Brain microvascular endothelial cell (primary cell): Measurements from ENCODE around the gene MRO.

Experiments used
- DNase-seq: peaks from one replicate; pipeline ENCODE4 v3.0.0-alpha.2; 2020
- H3K27ac ChIP-seq: fragments of 250-450 bp; sonication (Bioruptor Pico); 2 replicates; pipeline ENCODE4 v1.5.1; 2020; ENCODE audit warnings: mild to moderate bottlenecking, moderate library complexity
- H3K27me3 ChIP-seq: fragments of 250-450 bp; sonication (Bioruptor Pico); replicated peaks from 2 replicates; pipeline ENCODE4 v1.5.1; 2020; ENCODE audit warnings: mild to moderate bottlenecking
- H3K36me3 ChIP-seq: fragments of 250-450 bp; sonication (Bioruptor Pico); replicated peaks from 2 replicates; pipeline ENCODE4 v1.5.1; 2020; ENCODE audit warnings: mild to moderate bottlenecking
- H3K4me3 ChIP-seq: 2 replicates; pipeline ENCODE4 v1.5.1; 2011; ENCODE audit warnings: low read depth, mild to moderate bottlenecking, control low read depth, low read length, moderate library complexity
- in situ Hi-C: cut with HindIII; loops from 2 replicates; pipeline ENCODE4 v1.10.0; 2017; ENCODE audit warnings: low sequenced_read_pairs, low pct_ligation_motif_present
- TF ChIP-seq, protein P1 (sequence below): IDR thresholded peaks from 2 replicates; pipeline ENCODE4 v1.5.1; 2011; ENCODE audit warnings: low read depth, mild to moderate bottlenecking, moderate library complexity, low read length, control low read depth, inconsistent platforms; ENCODE audit errors: missing control alignments

The MRO gene

DNA sequence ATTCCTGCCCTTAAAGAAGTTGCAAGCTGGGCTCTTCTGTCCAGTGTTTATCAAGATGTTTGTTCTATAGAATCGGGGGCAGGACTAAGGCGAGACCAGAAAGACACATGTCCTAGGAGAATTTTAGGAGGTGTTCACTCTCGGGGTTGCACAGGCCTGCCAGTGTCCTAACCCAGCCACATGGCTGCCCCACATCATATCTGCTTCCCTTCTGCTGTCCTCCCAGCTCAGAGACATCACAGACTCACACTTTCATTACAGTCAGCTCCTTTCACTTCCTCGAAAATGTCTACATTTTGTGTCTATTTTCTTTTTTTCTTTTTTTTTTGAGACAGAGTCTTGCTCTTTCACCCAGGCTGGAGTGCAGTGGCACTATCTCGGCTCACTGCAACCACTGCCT lies 10.7 kb upstream of the MRO start:
- H3K27ac ChIP-seq, result no peak overlapping the region
- in situ Hi-C loops, result no loop called here
- no peak overlapping the region for H3K4me3 ChIP-seq
- H3K27me3 ChIP-seq, result no peaks in the 10 kb centered on the region
- H3K36me3 ChIP-seq, result no peaks in the 10 kb centered on the region
- TF ChIP-seq, protein P1, sequence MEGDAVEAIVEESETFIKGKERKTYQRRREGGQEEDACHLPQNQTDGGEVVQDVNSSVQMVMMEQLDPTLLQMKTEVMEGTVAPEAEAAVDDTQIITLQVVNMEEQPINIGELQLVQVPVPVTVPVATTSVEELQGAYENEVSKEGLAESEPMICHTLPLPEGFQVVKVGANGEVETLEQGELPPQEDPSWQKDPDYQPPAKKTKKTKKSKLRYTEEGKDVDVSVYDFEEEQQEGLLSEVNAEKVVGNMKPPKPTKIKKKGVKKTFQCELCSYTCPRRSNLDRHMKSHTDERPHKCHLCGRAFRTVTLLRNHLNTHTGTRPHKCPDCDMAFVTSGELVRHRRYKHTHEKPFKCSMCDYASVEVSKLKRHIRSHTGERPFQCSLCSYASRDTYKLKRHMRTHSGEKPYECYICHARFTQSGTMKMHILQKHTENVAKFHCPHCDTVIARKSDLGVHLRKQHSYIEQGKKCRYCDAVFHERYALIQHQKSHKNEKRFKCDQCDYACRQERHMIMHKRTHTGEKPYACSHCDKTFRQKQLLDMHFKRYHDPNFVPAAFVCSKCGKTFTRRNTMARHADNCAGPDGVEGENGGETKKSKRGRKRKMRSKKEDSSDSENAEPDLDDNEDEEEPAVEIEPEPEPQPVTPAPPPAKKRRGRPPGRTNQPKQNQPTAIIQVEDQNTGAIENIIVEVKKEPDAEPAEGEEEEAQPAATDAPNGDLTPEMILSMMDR, result no peak
- no peak for DNase-seq

DNA sequence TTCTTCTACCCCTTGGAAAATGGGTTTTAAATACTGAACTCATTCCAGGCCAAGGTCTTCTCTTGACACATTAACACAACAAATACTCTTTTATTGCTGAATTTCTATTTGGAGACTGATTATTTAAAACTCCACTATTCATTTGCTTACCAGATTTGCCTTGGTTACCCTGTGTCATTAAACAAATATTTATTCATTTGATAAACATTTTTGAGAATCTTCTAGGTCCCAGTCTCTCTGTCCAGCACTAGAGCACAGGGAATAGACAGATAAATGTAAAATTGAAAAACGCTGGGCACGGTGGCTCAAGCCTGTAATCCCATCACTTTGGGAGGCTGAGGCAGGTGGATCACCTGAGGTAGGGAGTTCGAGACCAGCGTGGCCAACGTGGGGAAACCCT lies 9.8 kb upstream of the MRO start:
- TF ChIP-seq, protein P1, result no peak
- Histone ChIP-seq H3K27ac (no peak overlapping the region), H3K27me3 (no peaks in the 10 kb centered on the region), H3K36me3 (no peaks in the 10 kb centered on the region), H3K4me3 (no peak overlapping the region)
- in situ Hi-C loops, result no loop called here
- no peak for DNase-seq

DNA sequence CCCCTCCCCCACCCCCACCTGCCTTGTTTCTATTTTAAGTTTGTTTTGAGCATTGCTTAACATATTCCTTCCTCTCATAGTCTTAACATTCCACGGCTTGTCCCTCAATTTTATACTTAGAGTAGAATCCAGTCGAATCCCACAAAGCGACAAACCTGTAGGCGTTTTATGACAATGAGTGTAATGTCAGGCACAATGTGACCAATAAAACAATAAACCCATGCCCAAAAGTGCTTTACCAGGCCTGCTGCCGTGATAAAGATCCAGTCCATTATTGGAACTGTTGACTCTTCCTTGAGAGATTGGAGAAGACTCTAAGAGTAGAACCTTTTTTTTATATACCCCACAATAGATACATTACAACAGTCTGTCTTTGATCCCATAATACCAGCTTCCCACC lies 6.2 kb upstream of the MRO start:
- H3K27me3 ChIP-seq, result no peaks in the 10 kb centered on the region
- in situ Hi-C loops, result no loop called here
- DNase-seq, result no peak
- no peak overlapping the region for H3K4me3 ChIP-seq
- TF ChIP-seq, protein P1, result no peak
- no peak overlapping the region for H3K27ac ChIP-seq
- no peaks in the 10 kb centered on the region for H3K36me3 ChIP-seq

DNA sequence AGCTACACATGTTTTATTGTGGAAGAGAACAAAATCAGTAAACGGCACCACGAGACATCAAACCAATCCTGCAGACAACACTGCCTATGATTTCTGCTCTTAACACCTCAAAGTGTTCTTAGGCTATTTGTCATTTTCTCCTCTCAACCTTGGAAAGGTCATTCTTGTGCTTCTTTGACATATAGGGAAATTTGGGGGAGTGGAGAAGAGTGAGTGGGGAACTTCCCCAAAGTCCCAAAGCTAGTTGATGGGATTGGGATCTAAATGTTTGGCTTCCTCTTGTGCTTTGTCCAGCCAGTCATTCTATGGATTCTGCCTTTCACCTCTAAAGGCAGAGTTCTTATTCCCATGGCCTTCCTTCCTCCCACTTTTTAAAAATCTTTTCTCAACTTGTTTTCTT lies 5.8 kb upstream of the MRO start:
- TF ChIP-seq, protein P1, result no peak
- in situ Hi-C loops, result no loop called here
- H3K27me3 ChIP-seq, result no peaks in the 10 kb centered on the region
- H3K36me3 ChIP-seq, result no peaks in the 10 kb centered on the region
- no peak overlapping the region for H3K4me3 ChIP-seq
- DNase-seq, result no peak
- no peak overlapping the region for H3K27ac ChIP-seq

DNA sequence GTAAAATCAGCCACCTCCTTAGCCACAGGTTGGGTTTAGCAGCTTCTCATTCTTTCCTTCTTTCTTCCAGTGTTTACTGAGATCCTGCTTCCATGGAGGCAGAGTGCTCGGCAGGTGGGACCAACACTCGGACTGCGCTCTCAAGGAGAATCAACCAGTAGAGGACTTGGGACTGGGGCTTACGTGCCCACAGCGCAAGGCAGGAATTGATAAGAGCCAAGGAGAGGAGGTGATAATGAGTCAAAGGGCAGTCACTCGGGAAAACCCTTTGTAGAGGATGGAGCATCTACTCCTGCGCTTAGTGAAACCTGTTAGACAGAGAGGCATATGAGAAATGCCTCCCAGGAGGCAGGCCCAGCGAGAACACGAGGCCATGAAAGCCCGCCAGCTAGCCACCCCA lies 2.9 kb upstream of the MRO start:
- in situ Hi-C loops, result no loop called here
- H3K27ac ChIP-seq, result no peak overlapping the region
- H3K4me3 ChIP-seq, result no peak overlapping the region
- no peaks in the 10 kb centered on the region for H3K36me3 ChIP-seq
- TF ChIP-seq, protein P1, result no peak
- no peaks in the 10 kb centered on the region for H3K27me3 ChIP-seq
- no peak for DNase-seq

DNA sequence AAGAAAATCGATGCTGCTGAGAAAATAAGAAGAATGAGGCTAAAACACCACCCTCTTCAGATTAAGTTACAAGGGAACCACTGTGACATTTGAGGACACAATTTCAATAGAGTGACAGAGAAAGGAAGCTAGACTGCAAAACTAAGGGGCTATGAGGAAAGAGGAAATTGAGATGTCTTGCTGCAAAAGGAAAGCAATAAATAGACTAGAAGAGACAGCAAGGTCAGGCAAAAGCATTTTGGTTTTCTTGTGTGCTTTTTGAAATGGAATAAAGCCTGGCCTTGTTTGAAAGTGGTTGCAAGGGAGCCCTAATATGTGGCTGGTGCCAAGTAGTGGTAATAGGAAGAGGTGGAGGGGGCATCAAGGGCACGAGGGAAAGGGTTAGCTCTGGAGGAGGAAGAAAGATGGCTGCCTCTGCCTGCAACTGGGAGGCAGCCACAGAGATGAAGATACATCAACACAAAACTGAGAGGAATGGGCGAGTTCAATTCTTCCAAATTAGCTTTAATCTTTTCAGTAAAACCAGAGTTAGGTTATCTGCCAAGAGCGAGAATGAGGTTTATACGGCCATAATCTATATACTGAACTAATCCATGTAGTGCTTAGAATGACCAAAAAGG lies 1.2 kb upstream of the MRO start:
- no peaks in the 10 kb centered on the region for H3K36me3 ChIP-seq
- TF ChIP-seq, protein P1, result no peak
- no peaks in the 10 kb centered on the region for H3K27me3 ChIP-seq
- in situ Hi-C loops, result no loop called here
- no peak overlapping the region for H3K27ac ChIP-seq
- no peak for DNase-seq
- H3K4me3 ChIP-seq, result no peak overlapping the region
